AG09309 (cell line): ENCODE measurements around the gene POM121L2.

Experiments used
- DNase-seq: peaks from one replicate; pipeline ENCODE4 v3.0.0-alpha.2; 2010; ENCODE audit warnings: low read depth
- H3K4me3 ChIP-seq: 2 replicates; pipeline ENCODE4 v1.5.1; 2011; ENCODE audit warnings: mild to moderate bottlenecking, low read depth, low read length, moderate library complexity; ENCODE audit not compliant: control insufficient read depth
- TF ChIP-seq, protein P1 (sequence below): IDR thresholded peaks from 2 replicates; pipeline ENCODE4 v1.5.1; 2011; ENCODE audit warnings: mild to moderate bottlenecking, low read depth, low read length, inconsistent platforms; ENCODE audit not compliant: insufficient read depth, control insufficient read depth; ENCODE audit errors: missing control alignments

POM121L2 gene

DNA sequence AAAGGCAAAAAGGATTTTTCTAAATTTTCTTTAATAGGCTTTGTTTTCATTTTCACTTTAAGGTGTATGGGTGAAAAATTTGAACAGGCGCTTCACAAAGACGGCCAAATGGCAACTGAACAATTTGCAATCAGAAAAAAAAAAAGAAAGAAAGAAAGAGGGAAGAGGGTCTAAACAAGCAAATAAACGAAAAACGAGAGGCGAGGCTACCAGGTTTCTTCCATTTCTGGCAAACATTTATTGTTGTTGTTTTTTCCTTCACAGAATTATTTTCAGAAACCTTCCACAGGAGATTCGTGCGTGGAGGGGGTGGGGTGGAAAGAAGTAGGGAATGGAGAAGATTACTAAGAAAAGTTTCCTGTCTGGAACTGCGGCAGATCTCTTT, 24.3 kb downstream of the POM121L2 start:
- TF ChIP-seq, protein P1, sequence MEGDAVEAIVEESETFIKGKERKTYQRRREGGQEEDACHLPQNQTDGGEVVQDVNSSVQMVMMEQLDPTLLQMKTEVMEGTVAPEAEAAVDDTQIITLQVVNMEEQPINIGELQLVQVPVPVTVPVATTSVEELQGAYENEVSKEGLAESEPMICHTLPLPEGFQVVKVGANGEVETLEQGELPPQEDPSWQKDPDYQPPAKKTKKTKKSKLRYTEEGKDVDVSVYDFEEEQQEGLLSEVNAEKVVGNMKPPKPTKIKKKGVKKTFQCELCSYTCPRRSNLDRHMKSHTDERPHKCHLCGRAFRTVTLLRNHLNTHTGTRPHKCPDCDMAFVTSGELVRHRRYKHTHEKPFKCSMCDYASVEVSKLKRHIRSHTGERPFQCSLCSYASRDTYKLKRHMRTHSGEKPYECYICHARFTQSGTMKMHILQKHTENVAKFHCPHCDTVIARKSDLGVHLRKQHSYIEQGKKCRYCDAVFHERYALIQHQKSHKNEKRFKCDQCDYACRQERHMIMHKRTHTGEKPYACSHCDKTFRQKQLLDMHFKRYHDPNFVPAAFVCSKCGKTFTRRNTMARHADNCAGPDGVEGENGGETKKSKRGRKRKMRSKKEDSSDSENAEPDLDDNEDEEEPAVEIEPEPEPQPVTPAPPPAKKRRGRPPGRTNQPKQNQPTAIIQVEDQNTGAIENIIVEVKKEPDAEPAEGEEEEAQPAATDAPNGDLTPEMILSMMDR = no peak
- no peak for DNase-seq
- no peak overlapping the region for H3K4me3 ChIP-seq

DNA sequence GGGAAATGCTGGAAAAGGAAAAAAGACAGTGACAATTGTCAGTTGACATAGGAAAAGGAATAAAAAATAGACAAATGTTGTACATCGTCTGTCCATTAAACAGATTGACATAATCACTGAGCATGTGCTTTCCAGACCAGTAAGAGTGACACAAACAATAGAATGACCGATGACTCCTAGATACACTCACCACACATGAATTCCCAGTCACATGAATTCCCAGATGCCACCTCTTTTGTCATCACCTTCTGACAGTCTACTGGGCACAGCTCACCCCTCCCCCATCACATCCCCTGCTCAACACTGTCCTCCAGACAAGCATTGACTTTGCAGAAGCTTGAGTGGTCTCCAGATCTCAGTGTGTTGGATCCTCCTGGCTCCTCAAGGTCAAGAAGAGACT, 25.9 kb downstream of the POM121L2 start:
- DNase-seq = no peak
- TF ChIP-seq, protein P1 = no peak
- H3K4me3 ChIP-seq = no peak overlapping the region

DNA sequence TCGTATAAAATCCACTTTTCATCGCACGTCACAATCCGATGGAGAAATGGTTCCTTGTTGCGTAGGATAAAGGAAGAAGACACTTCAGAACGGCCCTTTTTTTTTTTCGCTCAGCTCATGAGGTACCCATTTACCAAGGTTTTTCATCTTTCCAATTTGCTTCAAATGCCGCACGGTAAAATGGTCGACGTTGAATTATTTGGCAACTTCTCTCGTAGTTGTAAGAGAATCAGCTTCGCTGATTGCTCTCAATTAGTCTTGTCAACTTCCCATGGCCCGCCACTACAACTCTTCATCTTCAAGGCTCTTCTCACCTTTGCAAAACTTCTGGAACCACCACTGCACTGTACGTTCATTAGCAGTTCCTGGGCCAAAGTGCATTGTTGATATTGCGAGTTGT, 28.8 kb downstream of the POM121L2 start:
- TF ChIP-seq, protein P1 = no peak
- H3K4me3 ChIP-seq = no peak overlapping the region
- DNase-seq = no peak

DNA sequence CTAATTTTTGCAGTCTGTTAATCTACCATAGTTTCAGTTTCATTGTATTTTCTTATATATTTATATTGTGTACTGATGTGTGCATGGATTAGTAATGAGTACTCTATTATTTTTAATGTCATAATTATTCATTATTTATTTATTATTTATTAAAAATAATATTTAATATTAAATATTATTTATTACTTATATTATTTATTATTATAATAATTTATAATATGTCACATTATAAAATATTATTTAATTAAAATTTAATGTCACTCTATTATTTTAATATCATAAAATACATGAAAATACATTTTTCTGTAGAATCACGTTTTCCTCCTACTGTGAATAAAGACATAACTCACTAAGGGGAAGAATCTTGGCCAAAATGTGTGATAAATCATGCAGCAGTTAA, 30.5 kb downstream of the POM121L2 start:
- H3K4me3 ChIP-seq = no peak overlapping the region
- no peak for DNase-seq
- TF ChIP-seq, protein P1 = no peak

DNA sequence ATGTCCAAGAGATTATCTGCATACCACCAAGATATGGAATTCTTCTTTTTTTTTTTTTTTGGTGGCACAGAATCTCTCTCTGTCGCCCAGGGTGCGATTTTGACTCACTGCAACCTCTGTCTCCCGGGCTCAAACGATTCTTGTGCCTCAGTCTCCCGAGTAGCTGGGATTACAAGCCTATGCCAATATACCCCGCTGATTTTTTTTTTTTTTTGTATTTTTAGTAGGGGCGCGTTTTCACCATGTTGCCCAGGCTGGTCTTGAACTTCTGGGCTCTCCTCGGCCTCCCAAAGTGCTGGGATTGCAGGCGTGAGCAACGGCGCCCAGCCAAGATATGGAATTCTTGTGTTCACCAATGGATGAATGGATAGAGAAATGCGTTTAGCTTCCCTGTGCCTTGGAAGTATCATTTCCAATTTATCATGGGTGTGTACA, 31.0 kb downstream of the POM121L2 start:
- H3K4me3 ChIP-seq = no peak overlapping the region
- no peak for DNase-seq
- TF ChIP-seq, protein P1 = no peak

DNA sequence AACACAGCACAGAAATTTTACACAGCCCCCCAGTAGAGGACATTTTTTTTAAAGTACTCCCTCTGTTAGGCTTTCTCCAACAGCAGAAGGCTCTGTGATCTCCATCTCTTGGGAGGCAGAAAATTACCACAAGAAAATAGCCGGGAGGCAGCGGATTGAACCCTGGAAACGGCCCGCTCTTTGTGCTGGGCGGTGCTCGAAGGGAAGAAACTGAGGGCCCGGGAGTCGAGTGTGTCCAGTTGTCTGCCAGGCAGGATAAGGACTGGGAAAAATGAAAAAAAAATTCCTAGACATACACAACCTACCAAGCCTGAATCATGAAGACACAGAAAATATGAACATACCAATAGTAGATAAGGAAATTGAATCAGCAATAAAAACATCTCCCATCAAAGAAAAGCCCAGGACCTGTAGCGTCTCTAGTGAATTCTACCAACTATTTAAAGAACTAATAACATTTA, 31.5 kb downstream of the POM121L2 start:
- peak overlapping the region; percentile 33 for H3K4me3 ChIP-seq
- DNase-seq = no peak
- TF ChIP-seq, protein P1 = no peak

DNA sequence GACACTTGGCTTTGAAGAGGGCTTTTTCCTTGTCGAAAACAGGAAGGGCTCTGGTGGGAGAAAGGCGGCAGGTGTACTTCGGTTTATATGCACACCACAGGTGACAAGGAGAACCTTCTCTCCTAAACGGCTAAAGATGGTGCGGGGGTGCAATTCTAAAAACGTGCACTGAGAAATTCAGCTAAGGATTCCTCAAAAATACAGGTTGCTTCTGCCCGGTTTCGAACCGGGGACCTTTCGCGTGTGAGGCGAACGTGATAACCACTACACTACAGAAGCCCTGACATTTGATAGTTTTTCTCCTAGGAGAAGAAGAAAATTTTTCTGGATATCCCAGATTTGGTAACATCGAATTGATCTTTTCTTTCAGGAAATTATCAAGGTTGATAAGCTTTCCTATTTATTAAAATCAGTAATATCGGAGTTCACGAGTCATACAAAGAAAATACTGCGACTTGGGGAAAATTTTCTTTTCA, 32.0 kb downstream of the POM121L2 start:
- no peak for DNase-seq
- H3K4me3 ChIP-seq = peak overlapping the region; percentile 33
- TF ChIP-seq, protein P1 = no peak
